ENCODE measurements around the gene CELF4. TPM values are rescaled to one million over a fixed set of nuclear protein-coding genes. Genes with fewer than 3 reads are reported as not detected.

Gene CELF4
- polyA plus RNA-seq, 1 donor (not counting 4 experiments of a cell fraction or from before 2014, with no cell fraction given) = not detected

GRCh38 chr18:37533647-37534584 lies 31.7 kb downstream of the CELF4 start:
- H3K4me2 ChIP-seq (ENCODE audit: control insufficient read depth, extremely low read depth, insufficient read depth, low read depth, low read length) = no peak overlapping the region
- peaks cover 43% of the 10 kb centered on the region for H3K27me3 ChIP-seq (ENCODE audit: control insufficient read depth, extremely low read depth, insufficient read depth, low read length)
- H3K9me1 ChIP-seq (ENCODE audit: control insufficient read depth, extremely low read depth, insufficient read depth, low read length) = no peaks in the 10 kb centered on the region
- no peaks in the 10 kb centered on the region for H3K36me3 ChIP-seq (ENCODE audit: control insufficient read depth in 2 of 2, extremely low read depth in 1 of 2, insufficient read depth in 2 of 2, low read length in 2 of 2)
- dilution Hi-C loops (cut with MboI; ENCODE audit: extremely low pct_ligation_motif_present, low sequenced_read_pairs) = no loop called here
- no peak overlapping the region for H3K4me3 ChIP-seq (ENCODE audit: control insufficient read depth in 2 of 3, extremely low read depth in 1 of 3, insufficient read depth in 2 of 3, low read depth in 1 of 3, low read length in 3 of 3)
- no peaks in the 10 kb centered on the region for H3K79me2 ChIP-seq (ENCODE audit: control insufficient read depth, insufficient read depth, low read length)
- H4K20me1 ChIP-seq (ENCODE audit: control insufficient read depth, extremely low read depth, insufficient read depth, low read length) = peaks cover 2% of the 10 kb centered on the region
- no peak for DNase-seq (ENCODE audit: low read depth, low spot score)
- H3K9me3 ChIP-seq (ENCODE audit: control insufficient read depth, low read depth, low read length) = no peaks in the 10 kb centered on the region
- FAIRE-seq = no peak
- H3K9ac ChIP-seq (ENCODE audit: control insufficient read depth, extremely low read depth, insufficient read depth, low read length) = no peak overlapping the region
- no peaks in the 10 kb centered on the region for H3K4me1 ChIP-seq (ENCODE audit: control insufficient read depth, extremely low read depth, insufficient read depth, low read length)
- H3K27ac ChIP-seq (ENCODE audit: control insufficient read depth, insufficient read depth, low read length) = no peak overlapping the region
- no peak overlapping the region for H2AFZ ChIP-seq (ENCODE audit: control insufficient read depth, low read length)
- no peak for TF ChIP-seq EZH2 (IDR thresholded peaks at IDR 0.05; ENCODE audit: low read length)
- TF ChIP-seq CTCF (optimal IDR thresholded peaks at IDR 0.05 in 1 of 3, IDR thresholded peaks at IDR 0.05 in 1 of 3, conservative IDR thresholded peaks at IDR 0.05 in 1 of 3; ENCODE audit: extremely low read depth in 1 of 3, insufficient read depth in 2 of 3, low read length in 3 of 3) = peak; percentile 9 to 47 (median 27)

GRCh38 chr18:37532917-37533316 lies 32.7 kb downstream of the CELF4 start:
- TF ChIP-seq EZH2 (IDR thresholded peaks at IDR 0.05; ENCODE audit: low read length) = no peak
- no peak for TF ChIP-seq CTCF (optimal IDR thresholded peaks at IDR 0.05 in 1 of 3, IDR thresholded peaks at IDR 0.05 in 1 of 3, conservative IDR thresholded peaks at IDR 0.05 in 1 of 3; ENCODE audit: extremely low read depth in 1 of 3, insufficient read depth in 2 of 3, low read length in 3 of 3)
- H3K4me2 ChIP-seq (ENCODE audit: control insufficient read depth, extremely low read depth, insufficient read depth, low read depth, low read length) = no peak overlapping the region
- H3K27ac ChIP-seq (ENCODE audit: control insufficient read depth, insufficient read depth, low read length) = no peak overlapping the region
- H3K4me1 ChIP-seq (ENCODE audit: control insufficient read depth, extremely low read depth, insufficient read depth, low read length) = no peaks in the 10 kb centered on the region
- FAIRE-seq (no peak), DNase-seq (ENCODE audit: low read depth, low spot score) (no peak)
- H3K79me2 ChIP-seq (ENCODE audit: control insufficient read depth, insufficient read depth, low read length) = no peaks in the 10 kb centered on the region
- no peaks in the 10 kb centered on the region for H4K20me1 ChIP-seq (ENCODE audit: control insufficient read depth, extremely low read depth, insufficient read depth, low read length)
- dilution Hi-C loops (cut with MboI; ENCODE audit: extremely low pct_ligation_motif_present, low sequenced_read_pairs) = no loop called here
- peaks cover 34% of the 10 kb centered on the region for H3K27me3 ChIP-seq (ENCODE audit: control insufficient read depth, extremely low read depth, insufficient read depth, low read length)
- H3K36me3 ChIP-seq (ENCODE audit: control insufficient read depth in 2 of 2, extremely low read depth in 1 of 2, insufficient read depth in 2 of 2, low read length in 2 of 2) = no peaks in the 10 kb centered on the region
- H2AFZ ChIP-seq (ENCODE audit: control insufficient read depth, low read length) = no peak overlapping the region
- no peaks in the 10 kb centered on the region for H3K9me1 ChIP-seq (ENCODE audit: control insufficient read depth, extremely low read depth, insufficient read depth, low read length)
- H3K4me3 ChIP-seq (ENCODE audit: control insufficient read depth in 2 of 3, extremely low read depth in 1 of 3, insufficient read depth in 2 of 3, low read depth in 1 of 3, low read length in 3 of 3) = no peak overlapping the region
- no peaks in the 10 kb centered on the region for H3K9me3 ChIP-seq (ENCODE audit: control insufficient read depth, low read depth, low read length)
- no peak overlapping the region for H3K9ac ChIP-seq (ENCODE audit: control insufficient read depth, extremely low read depth, insufficient read depth, low read length)

Measured in keratinocyte (primary cell).